ENCODE measurements around the gene SLC35G3. TPM values are rescaled to one million over a fixed set of nuclear protein-coding genes. Genes with fewer than 3 reads are reported as not detected.
"Not testable (repeated sequence)": the region's sequence is repeated elsewhere in the genome, so short reads cannot be mapped to it uniquely, and the experiment has no call there.

Gene SLC35G3
- total RNA-seq, result not detected

- DNase-seq, result not testable (repeated sequence)
Measured at GRCh38 chr17:35194001-35194400, at the start of gene SLC35G3. SLC35G3 (minus strand) TSS chr17:35194393; CDS start chr17:35194307, 86 bp downstream.

GRCh38 chr17:35243561-35244340, 49.6 kb upstream of the SLC35G3 start:
- peak; percentile 48 for DNase-seq

- DNase-seq, result peak; percentile 91
Measured at GRCh38 chr17:35242805-35243560, 48.8 kb upstream of the SLC35G3 start, which contains the start of gene SLFN5. SLFN5 (plus strand) TSS chr17:35243072; CDS start chr17:35258691, 15,619 bp downstream.

GRCh38 chr17:35242158-35242804, 48.1 kb upstream of the SLC35G3 start:
- DNase-seq, result peak; percentile 67

GRCh38 chr17:35241520-35241919, 47.3 kb upstream of the SLC35G3 start:
- DNase-seq, result no peak

- no peak for DNase-seq
Measured at GRCh38 chr17:35240861-35241260, 46.7 kb upstream of the SLC35G3 start.

- DNase-seq, result no peak
Measured at GRCh38 chr17:35239823-35240222, 45.6 kb upstream of the SLC35G3 start.

GRCh38 chr17:35238821-35239220, 44.6 kb upstream of the SLC35G3 start:
- DNase-seq, result no peak

GRCh38 chr17:35236821-35237220, 42.6 kb upstream of the SLC35G3 start:
- no peak for DNase-seq

- no peak for DNase-seq
Measured at GRCh38 chr17:35235917-35236316, 41.7 kb upstream of the SLC35G3 start.

- DNase-seq, result no peak
Measured at GRCh38 chr17:35235289-35235688, 41.1 kb upstream of the SLC35G3 start.

GRCh38 chr17:35234315-35234714, 40.1 kb upstream of the SLC35G3 start:
- DNase-seq, result not testable (repeated sequence)

- no peak for DNase-seq
Measured at GRCh38 chr17:35229638-35230037, 35.4 kb upstream of the SLC35G3 start.

GRCh38 chr17:35227546-35227945, 33.4 kb upstream of the SLC35G3 start:
- no peak for DNase-seq

- no peak for DNase-seq
Measured at GRCh38 chr17:35224436-35224835, 30.2 kb upstream of the SLC35G3 start.

- DNase-seq, result no peak
Measured at GRCh38 chr17:35222452-35222851, 28.3 kb upstream of the SLC35G3 start.

- DNase-seq, result no peak
Measured at GRCh38 chr17:35218915-35219314, 24.7 kb upstream of the SLC35G3 start.

GRCh38 chr17:35217107-35217506, 22.9 kb upstream of the SLC35G3 start:
- no peak for DNase-seq

GRCh38 chr17:35214631-35215273, 20.6 kb upstream of the SLC35G3 start:
- no peak for DNase-seq

GRCh38 chr17:35214192-35214591, 20.0 kb upstream of the SLC35G3 start:
- DNase-seq, result no peak

GRCh38 chr17:35213412-35213940, 19.3 kb upstream of the SLC35G3 start:
- no peak for DNase-seq

- no peak for DNase-seq
Measured at GRCh38 chr17:35212668-35213067, 18.5 kb upstream of the SLC35G3 start.
